H9 (cell line): ENCODE data around the gene ODAD4. TPM values are rescaled to one million over a fixed set of nuclear protein-coding genes. Genes with fewer than 3 reads are reported as not detected.

Experiments
- DNase-seq: peaks from one replicate; pipeline ENCODE4 v3.0.0-alpha.2; 2017
- H2AFZ ChIP-seq: one replicate; pipeline ENCODE4 v1.6.1; 2013; ENCODE audit warnings: mild to moderate bottlenecking, low read length, control low read depth, moderate library complexity
- H2AK5ac ChIP-seq: 2 replicates; pipeline ENCODE4 v1.6.1; 2013; ENCODE audit warnings: low read length, control low read depth, mixed read lengths; ENCODE audit not compliant: insufficient read length
- H2BK120ac ChIP-seq: one replicate; pipeline ENCODE4 v1.6.1; 2013; ENCODE audit warnings: low read depth, mild to moderate bottlenecking, low read length, control low read depth, inconsistent platforms; ENCODE audit not compliant: poor library complexity, severe bottlenecking
- H2BK12ac ChIP-seq: 2 replicates; pipeline ENCODE4 v1.6.1; 2013; ENCODE audit warnings: low read length, control low read depth, mixed read lengths, low read depth; ENCODE audit not compliant: insufficient read length
- H2BK15ac ChIP-seq: 2 replicates; pipeline ENCODE4 v1.6.1; 2013; ENCODE audit warnings: low read depth, low read length, control low read depth
- H2BK20ac ChIP-seq: one replicate; pipeline ENCODE4 v1.6.1; 2013; ENCODE audit warnings: low read depth, mild to moderate bottlenecking, low read length, control low read depth, inconsistent platforms; ENCODE audit not compliant: poor library complexity, severe bottlenecking
- H2BK5ac ChIP-seq: 2 replicates; pipeline ENCODE4 v1.6.1; 2013; ENCODE audit warnings: low read length, control low read depth, mixed read lengths; ENCODE audit not compliant: insufficient read length
- H3K14ac ChIP-seq: 2 replicates; pipeline ENCODE4 v1.6.1; 2013; ENCODE audit warnings: low read length, control low read depth; ENCODE audit not compliant: insufficient read depth
- H3K18ac ChIP-seq: 2 replicates; pipeline ENCODE4 v1.6.1; 2013; ENCODE audit warnings: low read depth, mild to moderate bottlenecking, mixed read lengths, low read length, control low read depth; ENCODE audit not compliant: insufficient read length
- H3K23ac ChIP-seq: 2 replicates; pipeline ENCODE4 v1.6.1; 2013; ENCODE audit warnings: low read length, control low read depth, mixed read lengths, low read depth; ENCODE audit not compliant: insufficient read length
- H3K23me2 ChIP-seq: 2 replicates; pipeline ENCODE4 v1.6.1; 2013; ENCODE audit warnings: low read depth, mild to moderate bottlenecking, mixed read lengths, low read length, control low read depth; ENCODE audit not compliant: insufficient read length, poor library complexity, severe bottlenecking
- H3K27ac ChIP-seq: 2 replicates; pipeline ENCODE4 v1.5.1; 2013; ENCODE audit warnings: low read length, control low read depth, mixed read lengths, low read depth; ENCODE audit not compliant: insufficient read length
- H3K27me3 ChIP-seq: 2 replicates; pipeline ENCODE4 v1.6.1; 2013; ENCODE audit warnings: low read length, control low read depth, inconsistent platforms; ENCODE audit not compliant: insufficient read depth
- H3K4ac ChIP-seq: 2 replicates; pipeline ENCODE4 v1.6.1; 2013; ENCODE audit warnings: low read depth, mild to moderate bottlenecking, control low read depth, inconsistent platforms, low read length, moderate library complexity
- H3K4me1 ChIP-seq: 2 replicates; pipeline ENCODE4 v1.6.1; 2013; ENCODE audit warnings: low read length, control low read depth, inconsistent platforms; ENCODE audit not compliant: insufficient read depth
- H3K4me2 ChIP-seq: 2 replicates; pipeline ENCODE4 v1.6.1; 2013; ENCODE audit warnings: low read length, control low read depth, mixed read lengths; ENCODE audit not compliant: insufficient read length, insufficient read depth
- H3K56ac ChIP-seq: 2 replicates; pipeline ENCODE4 v1.6.1; 2013; ENCODE audit warnings: low read depth, mild to moderate bottlenecking, mixed read lengths, low read length, control low read depth; ENCODE audit not compliant: insufficient read length
- H3K79me1 ChIP-seq: 2 replicates; pipeline ENCODE4 v1.6.1; 2013; ENCODE audit warnings: low read depth, mild to moderate bottlenecking, moderate library complexity, low read length, control low read depth, inconsistent platforms; ENCODE audit not compliant: insufficient read depth, poor library complexity, severe bottlenecking
- H3K79me2 ChIP-seq: 2 replicates; pipeline ENCODE4 v1.6.1; 2013; ENCODE audit warnings: low read length, control low read depth, inconsistent platforms; ENCODE audit not compliant: insufficient read depth
- H3K9ac ChIP-seq: 2 replicates; pipeline ENCODE4 v1.6.1; 2013; ENCODE audit warnings: low read length, control low read depth, mixed read lengths; ENCODE audit not compliant: insufficient read length; ENCODE audit errors: extremely low read depth
- H3K9me3 ChIP-seq: one replicate; pipeline ENCODE4 v1.6.1; 2013; ENCODE audit warnings: low read depth, low read length, inconsistent platforms; ENCODE audit not compliant: control insufficient read depth
- H3T11ph ChIP-seq: one replicate; pipeline ENCODE4 v1.6.1; 2013; ENCODE audit warnings: mild to moderate bottlenecking, low read length, control low read depth, inconsistent platforms
- H4K20me1 ChIP-seq: one replicate; pipeline ENCODE4 v1.6.1; 2013; ENCODE audit not compliant: control insufficient read depth, insufficient read length, insufficient read depth
- H4K5ac ChIP-seq: 2 replicates; pipeline ENCODE4 v1.6.1; 2013; ENCODE audit warnings: low read depth, mild to moderate bottlenecking, mixed read lengths, low read length, control low read depth; ENCODE audit not compliant: insufficient read length
- H4K8ac ChIP-seq: replicated peaks from 2 replicates; pipeline ENCODE4 v1.6.1; 2013; ENCODE audit warnings: low read length, control low read depth, mixed read lengths, low read depth; ENCODE audit not compliant: insufficient read length
- H4K91ac ChIP-seq: 2 replicates; pipeline ENCODE4 v1.6.1; 2013; ENCODE audit warnings: low read depth, mild to moderate bottlenecking, moderate library complexity, mixed read lengths, low read length, control low read depth; ENCODE audit not compliant: insufficient read length
- H3K27ac Mint-ChIP-seq, 3 experiments: 2 replicates in 2 of 3; 3 replicates in 1 of 3; pipeline ENCODE4 v1.8.0; 2020 to 2021; ENCODE audit warnings: mixed read lengths in 3 of 3, mild to moderate bottlenecking in 1 of 3, moderate library complexity in 1 of 3
- H3K27me3 Mint-ChIP-seq: 2 replicates; pipeline ENCODE4 v1.8.0; 2021; ENCODE audit warnings: low read depth, mild to moderate bottlenecking, moderate library complexity, mixed read lengths
- H3K36me3 Mint-ChIP-seq, 3 experiments: 2 replicates in 2 of 3; 3 replicates in 1 of 3; pipeline ENCODE4 v1.8.0; 2020 to 2021; ENCODE audit warnings: low read depth in 3 of 3, mixed read lengths in 3 of 3; ENCODE audit not compliant: insufficient read depth in 1 of 3
- H3K4me1 Mint-ChIP-seq, 2 experiments: 2 replicates each; pipeline ENCODE4 v1.8.0; 2020; ENCODE audit warnings: mixed read lengths in 2 of 2
- H3K4me3 Mint-ChIP-seq, 2 experiments: 2 replicates in 1 of 2; 3 replicates in 1 of 2; pipeline ENCODE4 v1.8.0; 2020 to 2021; ENCODE audit warnings: mild to moderate bottlenecking in 2 of 2, mixed read lengths in 2 of 2, moderate library complexity in 1 of 2
- H3K9me3 Mint-ChIP-seq, 2 experiments: 2 replicates in 1 of 2; 3 replicates in 1 of 2; pipeline ENCODE4 v1.8.0; 2020; ENCODE audit warnings: mild to moderate bottlenecking in 2 of 2, mixed read lengths in 2 of 2, moderate library complexity in 1 of 2
- CTCF ChIP-seq: fragments of 200-600 bp; sonication (generic); conservative IDR thresholded peaks from 3 replicates; pipeline ENCODE4 v1.8.0; 2021; ENCODE audit warnings: antibody characterized with exemption, mild to moderate bottlenecking
- WGBS: extraction: QIAGEN DNeasy Blood & Tissue Kit; methylation state at CpG from one replicate; pipeline ENCODE4 v1.1.7; 2013; ENCODE audit warnings: missing lambda C conversion rate, low lambda C conversion rate, mixed read lengths; ENCODE audit not compliant: insufficient read length; ENCODE audit errors: extremely low coverage; 5-methylcytosine and 5-hydroxymethylcytosine counted together
- total RNA-seq: library from RNA; stranded (reverse); gene quantifications from 2 replicates; pipeline ENCODE4 v1.2.1, GENCODE V29; 2021

The ODAD4 gene
- total RNA-seq, 1 experiment from 2014 or later, result 2.1 TPM

GRCh38 chr17:41907633-41908539 is 22.5 kb upstream of the ODAD4 start:
- Histone ChIP-seq H3K79me2 (peaks cover 7% of the 10 kb centered on the region; the same call in 1 of the 2 replicates), H3K9me3 (no peaks in the 10 kb centered on the region), H4K5ac (no peak overlapping the region), H3T11ph (no peak overlapping the region), H3K56ac (no peak overlapping the region), H3K4me2 (no peak overlapping the region), H2AFZ (no peak overlapping the region), H3K27ac (no peak overlapping the region), H3K18ac (no peak overlapping the region), H4K20me1 (peaks cover 3% of the 10 kb centered on the region), H2BK12ac (no peak overlapping the region), H4K91ac (no peak overlapping the region), H3K27me3 (no peaks in the 10 kb centered on the region), H3K79me1 (peaks cover 3% of the 10 kb centered on the region), H3K14ac (no peak overlapping the region), H3K9ac (no peak overlapping the region), H2BK120ac (no peak overlapping the region), H2BK5ac (no peak overlapping the region), H2AK5ac (no peak overlapping the region), H3K4ac (no peak overlapping the region), H3K4me1 (no peaks in the 10 kb centered on the region), H3K23ac (no peak overlapping the region), H2BK15ac (no peak overlapping the region), H2BK20ac (no peak overlapping the region), H4K8ac (no peak overlapping the region), H3K23me2 (no peaks in the 10 kb centered on the region)
- TF ChIP-seq CTCF, result no peak
- Mint-ChIP-seq H3K9me3 (no peaks in the 10 kb centered on the region), H3K27me3 (no peaks in the 10 kb centered on the region), H3K4me3 (no peak overlapping the region), H3K4me1 (no peaks in the 10 kb centered on the region), H3K36me3 (peaks cover 72 to 98% (median 95%) of the 10 kb centered on the region in 3 experiments; a peak in 6 of 7 replicates), H3K27ac (peak overlapping the region in 2 of 3 experiments; percentile 35 to 87; a peak in 5 of 7 replicates)
- no CpG with 5 or more reads among the region's 14 CpGs for WGBS
- DNase-seq, result no peak
